Endometrium (tissue), 2 donors: ENCODE data around the gene NDUFC1.
A peak's percentile ranks its signal among the peaks of the same experiment; 100 is the strongest.
"Not testable (repeated sequence)": the region's sequence is repeated elsewhere in the genome, so short reads cannot be mapped to it uniquely, and the experiment has no call there.

ENCODE experiments used
- FAIRE-seq: peaks from 2 replicates; lab custom pipeline; 2012; peaks lifted over from hg19 to GRCh38; lab: Jason Lieb, UNC
- donor health status: control.
- donor health status: control.

Gene NDUFC1

DNA sequence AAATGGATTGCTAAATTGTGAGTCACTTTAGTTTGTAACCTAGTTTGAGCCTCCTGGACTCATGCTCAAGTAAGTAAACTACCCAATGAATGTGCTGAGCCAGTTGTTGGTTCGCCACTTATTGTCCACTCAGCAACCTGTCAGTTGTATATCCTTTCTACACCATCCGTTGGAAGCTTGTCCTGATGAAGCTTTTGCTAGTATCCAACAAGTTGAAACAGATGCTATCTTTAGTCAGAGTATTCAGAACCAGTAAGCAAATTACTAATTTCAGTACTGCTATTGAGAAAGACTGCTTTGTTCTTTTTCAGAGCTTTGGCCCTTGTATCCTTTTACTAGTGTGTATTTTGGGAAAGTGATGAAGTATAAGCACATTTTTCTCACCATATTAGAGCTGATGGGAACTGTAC, 5.3 kb downstream of the NDUFC1 start:
- FAIRE-seq, result no peak

DNA sequence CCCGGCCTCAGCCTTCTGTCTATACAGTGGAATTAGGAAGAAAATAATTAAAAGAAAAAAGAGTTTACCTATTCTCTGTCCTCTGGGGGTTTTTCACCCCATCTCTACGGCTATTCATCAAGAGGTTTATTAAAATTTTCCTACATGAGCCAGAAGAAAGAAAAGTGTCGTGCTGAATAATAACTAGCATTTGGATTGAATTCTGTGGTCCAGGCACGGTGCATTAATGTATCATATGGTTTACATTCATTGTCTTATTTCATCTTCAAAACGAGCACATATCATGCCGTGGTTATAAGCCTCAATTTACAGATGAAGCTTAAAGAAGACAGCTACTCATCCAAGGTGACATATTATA, 6.4 kb downstream of the NDUFC1 start:
- FAIRE-seq, result no peak

DNA sequence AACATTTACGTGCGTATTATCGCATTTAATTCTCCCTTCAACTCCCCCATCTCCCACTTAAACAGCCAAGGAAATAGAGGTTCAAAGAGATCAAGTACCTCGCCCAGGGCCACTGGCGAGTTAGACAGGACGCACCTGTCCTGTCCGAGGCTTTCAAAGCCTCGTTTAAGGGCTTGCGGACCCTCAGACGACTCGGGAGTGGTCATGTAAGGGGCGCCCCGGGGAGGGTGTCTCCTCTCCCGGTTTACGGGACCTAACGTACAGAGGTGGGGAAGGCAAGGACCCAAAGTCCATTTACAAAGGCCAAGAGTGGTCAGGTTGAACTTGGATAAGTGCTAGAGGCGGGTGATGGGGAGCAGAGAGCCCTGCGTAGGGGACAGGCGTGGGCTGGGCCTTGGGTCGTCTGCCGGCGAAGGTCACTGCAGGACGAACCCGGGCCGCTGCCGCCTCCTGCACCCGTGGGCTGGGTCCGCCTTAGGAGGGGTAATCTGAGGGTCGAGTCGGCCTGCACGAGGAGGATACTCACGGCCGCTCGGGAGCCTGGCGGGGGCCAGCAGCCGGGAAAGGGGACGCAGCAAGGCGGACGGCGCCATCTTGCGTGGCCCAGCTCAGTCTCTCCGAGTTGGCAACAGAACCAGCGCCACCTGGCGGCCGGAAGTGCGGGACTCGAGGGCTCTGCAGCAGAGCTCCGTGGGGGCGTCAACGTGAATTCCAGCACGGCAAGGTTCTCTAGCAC, 6.9 kb downstream of the NDUFC1 start:
- FAIRE-seq, result peak; percentile 73

DNA sequence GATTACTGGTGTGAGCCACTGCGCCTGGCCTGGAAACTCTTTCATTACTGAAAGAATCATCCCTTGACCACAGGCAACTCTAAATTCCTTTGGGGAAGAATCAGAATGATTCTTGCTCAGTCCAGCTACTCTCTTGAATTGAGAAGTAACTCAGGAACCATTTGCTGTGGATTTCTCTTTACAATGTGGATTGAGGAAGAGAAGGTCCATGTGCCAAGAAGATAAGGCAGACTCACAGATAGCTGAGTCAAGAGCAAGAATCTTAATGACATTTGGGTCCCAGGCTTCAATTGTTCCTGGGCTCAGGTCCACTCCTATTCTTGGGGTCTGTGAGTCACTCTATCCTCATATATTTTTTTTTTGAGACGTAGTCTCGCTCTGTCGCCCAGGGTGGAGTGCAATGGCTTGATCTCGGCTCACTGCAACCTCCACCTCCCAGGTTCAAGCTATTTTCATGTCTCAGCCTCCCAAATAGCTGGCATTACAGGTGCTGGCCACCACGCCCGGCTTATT, 16.0 kb downstream of the NDUFC1 start:
- no peak for FAIRE-seq

DNA sequence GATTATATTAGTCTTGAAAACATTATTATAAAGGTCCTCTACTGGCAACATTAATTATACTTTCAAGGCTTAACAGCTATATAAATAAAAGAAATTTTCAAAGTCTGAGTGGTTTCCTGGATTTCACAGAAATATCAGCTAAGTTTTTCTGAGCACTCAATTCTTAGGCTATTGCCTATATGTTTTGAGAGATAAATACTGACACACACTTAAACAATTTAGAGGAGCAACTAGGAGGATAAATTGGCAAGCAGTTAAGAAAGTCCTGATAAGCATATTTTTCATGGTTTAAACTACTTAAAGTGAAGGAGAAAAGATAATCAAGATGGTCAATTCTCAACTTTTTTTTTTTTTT, 19.6 kb downstream of the NDUFC1 start:
- FAIRE-seq, result no peak

DNA sequence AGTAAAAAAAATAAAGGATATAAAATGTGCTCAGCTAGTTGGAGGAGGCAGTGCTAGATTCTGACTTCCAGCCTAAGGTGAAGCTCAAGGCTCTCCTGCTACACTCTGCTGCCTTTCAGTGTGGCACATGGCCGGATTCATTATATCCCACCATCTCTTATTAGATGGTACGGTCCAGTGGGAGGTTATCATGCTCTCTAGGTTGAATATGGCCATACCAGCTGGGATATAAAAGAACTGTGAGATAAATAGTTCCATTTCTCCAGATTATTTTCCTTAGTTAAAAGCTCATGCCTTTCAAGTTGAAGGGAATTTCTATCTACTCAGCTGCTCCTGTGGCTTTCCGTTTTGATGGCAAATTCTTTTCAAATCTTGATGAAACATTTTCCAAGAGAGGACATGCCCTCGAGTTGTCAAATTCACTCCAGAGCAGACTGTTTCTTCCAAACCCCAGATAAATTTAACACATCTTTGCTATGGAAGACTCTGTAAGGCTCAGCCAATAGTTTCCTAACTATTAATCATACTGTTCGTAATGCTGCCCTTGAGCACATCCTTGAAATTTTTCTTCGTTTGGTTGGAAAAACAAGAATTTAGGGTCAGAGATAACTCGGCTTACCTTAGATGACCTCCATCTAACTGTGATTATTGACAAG, 20.1 kb downstream of the NDUFC1 start:
- FAIRE-seq, result no peak

DNA sequence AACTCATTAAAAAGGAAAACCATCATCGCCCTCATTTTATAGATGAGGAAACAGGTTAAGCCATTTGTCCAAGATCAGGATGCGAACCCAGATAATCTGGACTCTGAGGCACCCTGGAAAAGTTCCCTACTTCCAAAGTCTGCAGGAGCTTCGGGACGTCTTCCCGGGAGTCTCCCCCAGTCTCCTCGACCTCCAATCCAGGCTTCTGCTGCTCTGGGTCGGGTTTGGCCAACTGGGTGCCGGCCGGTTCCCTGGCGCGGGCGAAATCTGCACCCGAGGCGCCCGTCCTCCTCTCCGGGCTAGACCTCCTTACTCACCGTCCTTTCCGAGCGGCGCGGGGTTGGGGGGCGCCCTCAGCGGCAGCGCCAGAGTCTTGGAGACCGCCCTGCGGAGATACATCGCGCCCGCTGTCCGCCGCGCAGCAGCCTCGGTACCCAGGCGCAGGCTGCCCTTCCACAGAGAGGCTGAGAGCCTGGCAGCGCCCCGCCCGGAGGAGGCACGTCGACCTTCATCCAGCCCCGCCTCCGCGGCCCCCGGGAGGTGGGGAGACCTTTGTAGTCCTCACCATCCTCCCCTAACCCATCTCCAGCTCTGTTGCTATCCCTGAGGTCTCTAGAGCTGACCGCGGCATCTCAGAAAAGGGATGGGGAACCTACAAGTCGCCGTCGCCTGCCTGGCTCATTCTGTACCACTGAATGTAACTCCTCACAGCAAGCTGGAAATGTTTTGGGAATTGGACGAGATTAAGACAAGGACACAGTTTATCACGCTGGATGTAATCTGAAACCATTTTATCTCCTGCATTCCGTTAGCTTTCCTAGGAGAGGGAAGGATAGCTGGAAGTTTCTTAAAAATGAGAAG, 22.3 kb downstream of the NDUFC1 start, which contains the start of gene MGARP:
TSS of gene MGARP (minus strand) at position 466 of the 861 bp plus-strand sequence. CDS start at position 399, 67 bp downstream.
- no peak for FAIRE-seq

DNA sequence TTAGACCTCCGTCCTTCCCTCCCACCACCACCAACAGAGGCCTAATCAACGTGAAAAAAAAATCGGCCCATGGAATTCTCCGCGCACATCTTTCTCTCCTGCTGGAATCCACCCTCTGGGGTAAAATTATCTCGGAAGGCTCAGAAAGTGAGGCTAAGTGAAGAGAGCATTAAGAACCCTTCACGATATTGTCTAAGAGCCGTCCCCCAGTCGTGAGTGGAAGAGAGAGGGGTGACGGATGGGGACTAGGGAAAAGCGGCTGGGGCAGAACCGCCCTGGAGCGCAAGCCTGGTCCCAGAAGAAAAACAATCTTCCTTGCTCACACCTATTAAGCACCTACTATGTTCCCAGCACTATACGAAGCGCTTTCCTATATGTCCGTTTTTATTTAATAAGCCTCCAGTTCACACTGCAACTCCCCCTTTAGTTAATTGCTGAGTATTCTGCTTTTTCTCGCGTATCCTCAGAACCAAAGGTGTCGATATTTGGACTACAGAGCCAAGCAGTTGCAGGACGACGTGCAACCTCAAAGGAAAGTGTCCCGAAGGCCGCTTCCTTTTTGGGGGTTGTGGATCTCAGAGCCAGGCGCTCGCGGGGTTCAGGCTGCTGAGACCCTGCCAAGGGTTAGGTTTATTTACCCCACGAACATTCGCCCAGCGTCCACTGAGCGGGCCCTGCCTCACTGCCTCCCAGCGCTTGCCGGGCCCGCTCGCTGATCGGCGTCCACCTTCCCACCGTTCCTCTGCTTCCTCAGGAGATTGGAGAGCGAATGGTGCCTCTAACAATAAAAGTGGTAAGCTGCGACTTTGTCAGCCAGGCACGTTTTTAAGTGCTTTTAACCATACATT, 23.1 kb downstream of the NDUFC1 start:
- FAIRE-seq, result no peak

DNA sequence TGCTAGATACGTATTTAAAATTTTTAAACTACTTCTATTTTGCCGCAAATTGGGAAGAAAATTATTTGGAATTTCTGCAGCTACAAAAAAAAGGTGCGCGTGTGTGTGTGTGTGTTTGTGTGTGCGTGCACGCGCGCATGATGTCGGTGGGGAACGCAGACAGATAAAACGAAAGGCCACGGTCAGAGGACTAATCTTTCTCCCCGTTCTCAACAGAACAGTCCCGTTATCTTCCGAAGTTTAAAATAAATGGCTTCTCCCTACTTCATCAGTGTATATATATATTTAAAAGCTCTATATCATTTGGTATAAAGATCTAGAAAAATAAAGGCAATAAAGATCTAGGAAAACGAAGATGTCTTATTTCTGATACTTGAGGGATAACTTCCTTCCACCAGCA, 23.8 kb downstream of the NDUFC1 start:
- no peak for FAIRE-seq

DNA sequence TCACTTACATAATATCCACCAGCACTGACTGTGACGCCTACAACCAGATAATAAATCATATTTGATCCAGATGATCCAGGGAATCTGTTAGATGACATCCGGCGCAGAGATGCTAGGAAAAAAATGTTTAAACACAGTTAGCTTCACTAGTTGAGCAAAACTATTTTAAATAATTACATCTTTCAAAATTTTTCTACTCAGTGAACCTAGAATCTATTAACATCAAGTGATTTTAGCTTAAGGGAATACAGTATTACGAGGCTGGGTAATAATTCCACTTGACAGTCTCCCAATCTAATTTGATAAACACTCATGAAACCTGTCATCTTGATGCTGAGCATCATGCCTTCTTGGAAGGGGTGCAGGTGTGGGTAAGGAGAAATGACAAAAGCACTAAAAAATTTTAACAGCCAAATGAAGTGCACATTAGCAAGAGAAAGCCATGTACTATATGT, 27.0 kb downstream of the NDUFC1 start:
- FAIRE-seq, result no peak

DNA sequence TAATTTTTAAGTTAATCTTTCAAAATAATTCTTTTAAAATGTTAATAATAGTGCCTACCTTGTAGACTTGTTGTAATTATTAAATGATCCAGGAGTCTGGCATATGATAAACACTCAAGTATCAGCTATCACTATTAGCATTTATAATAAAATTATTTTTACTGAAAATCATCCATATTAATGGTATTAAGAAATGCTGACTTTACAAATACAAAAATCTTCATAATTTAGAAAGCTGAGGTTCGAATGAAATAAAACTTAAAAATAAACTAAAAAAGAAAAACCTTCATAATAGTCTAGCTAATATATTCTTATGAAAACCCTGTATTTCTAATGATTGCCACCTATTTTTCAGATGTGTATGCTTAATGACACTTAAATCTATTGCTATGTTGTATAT, 27.5 kb downstream of the NDUFC1 start:
- no peak for FAIRE-seq

DNA sequence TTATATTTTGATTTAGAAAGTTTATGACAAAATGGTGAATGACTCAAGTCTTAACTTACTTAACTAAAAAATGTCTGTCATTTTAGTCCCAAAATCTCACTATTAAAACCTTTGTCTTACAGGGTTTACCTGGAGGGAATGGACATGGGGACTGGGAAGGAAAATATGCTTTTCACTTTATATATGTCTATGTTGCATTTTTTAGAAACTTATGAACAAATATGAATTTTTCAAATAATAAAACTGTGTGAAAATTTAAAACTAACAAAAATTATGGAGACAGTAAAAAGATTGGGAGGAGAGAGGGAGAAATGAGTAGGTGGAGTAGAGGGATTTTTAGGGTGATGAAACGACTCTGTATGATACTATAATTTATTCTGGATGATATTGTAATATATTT, 28.4 kb downstream of the NDUFC1 start:
- no peak for FAIRE-seq

DNA sequence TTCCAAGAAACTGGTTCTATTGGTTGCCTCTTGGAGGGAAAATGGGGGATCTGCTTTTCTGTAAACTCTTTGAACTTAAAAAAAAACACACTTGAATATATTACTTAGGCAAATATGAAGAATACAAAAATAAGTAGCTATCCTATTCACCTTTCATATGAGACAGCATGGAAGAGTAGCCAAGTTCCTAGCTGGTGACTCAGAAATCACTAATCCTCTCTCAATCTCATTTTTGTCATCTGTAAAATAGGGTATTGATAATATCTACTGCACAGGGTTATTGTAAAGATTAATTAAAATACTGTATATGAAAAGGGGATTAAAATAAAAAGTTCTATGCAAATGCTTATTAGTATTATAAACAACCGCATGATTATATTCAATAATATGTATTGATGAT, 35.0 kb downstream of the NDUFC1 start:
- FAIRE-seq, result no peak

DNA sequence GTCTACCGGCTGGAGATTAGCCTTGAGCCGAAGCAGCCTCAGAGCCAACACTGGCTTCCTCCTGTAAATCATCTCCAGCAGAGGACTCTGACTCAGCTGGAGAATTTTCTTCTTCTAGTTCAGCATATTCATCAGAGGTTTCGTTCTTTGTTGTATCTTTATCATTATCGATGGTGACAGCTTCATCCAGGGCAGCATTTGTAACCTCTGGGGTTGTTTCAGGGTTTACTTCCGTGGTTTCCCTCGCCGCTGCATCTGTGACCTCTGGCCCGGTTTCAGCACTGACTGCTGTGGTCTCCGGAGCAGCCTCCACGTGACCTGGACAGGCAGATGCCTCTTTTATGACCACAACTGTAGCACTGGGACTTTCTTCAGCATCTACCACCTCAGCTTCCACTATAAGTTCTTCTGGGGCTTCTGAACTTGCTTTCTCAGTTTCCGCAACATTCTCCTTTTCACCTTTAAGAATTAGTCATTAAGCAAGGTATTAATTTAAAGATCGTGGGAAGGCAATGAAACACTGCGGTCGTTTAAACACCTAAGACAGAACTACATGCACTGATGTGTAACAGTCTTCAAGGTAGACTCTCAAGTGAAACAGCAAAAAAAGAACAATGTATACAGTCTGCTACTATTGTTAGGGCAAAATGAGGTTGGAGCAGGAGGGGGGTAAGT, 35.6 kb downstream of the NDUFC1 start:
- peak; percentile 26 for FAIRE-seq

DNA sequence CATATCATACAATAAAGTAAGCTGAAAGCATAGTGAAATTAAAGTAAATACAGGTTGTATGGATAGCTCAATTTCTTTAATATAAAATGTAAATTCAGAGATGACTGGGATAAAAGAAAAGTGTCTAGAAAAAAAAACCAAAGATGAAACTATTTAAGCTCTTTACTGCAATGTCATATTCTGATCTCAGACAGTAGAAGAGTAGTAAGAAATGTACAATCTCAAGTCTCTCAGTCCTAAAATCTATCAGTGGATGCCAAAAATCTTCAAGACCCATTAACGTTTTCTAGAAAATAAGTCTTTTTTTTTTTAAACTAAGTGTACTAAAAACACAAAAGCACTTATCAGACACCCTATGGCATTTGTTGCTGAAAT, 36.1 kb downstream of the NDUFC1 start:
- no peak for FAIRE-seq

DNA sequence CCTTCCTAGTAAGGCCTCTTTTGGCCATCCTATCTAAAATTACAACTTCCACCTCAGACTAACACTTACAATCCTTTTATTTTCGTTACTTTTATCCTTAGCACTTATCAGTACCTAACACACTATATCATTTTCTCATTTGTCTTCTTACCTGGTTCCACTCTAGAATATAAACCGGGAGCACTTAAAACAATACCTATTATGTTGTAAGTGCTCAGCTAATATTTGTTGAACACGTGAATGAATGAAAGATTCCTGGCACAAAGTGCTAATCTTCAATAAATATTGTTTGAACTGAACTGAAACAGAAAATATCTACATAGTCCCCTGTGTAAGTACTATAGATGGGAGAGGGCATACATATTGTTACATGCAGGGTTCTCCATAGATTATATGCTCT, 36.6 kb downstream of the NDUFC1 start:
- FAIRE-seq, result no peak

DNA sequence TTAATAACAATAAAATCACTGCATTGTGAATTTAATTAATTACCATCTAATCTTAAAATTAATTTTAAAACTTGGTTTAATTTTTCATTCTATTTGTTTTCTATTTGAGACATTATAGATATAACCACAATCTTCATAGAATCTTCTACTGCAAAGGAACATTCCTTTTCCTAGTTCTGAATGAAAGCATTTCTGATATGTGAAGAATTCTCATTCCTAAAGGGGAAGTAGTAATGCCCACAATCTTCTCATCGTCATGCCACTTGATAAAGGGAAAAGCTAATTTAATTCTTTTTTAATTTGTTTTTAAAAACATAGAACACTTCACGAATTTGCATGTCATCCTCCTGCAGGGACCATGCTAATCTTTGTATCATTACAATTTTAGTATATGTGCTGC, 45.9 kb downstream of the NDUFC1 start:
- FAIRE-seq, result peak; percentile 18

DNA sequence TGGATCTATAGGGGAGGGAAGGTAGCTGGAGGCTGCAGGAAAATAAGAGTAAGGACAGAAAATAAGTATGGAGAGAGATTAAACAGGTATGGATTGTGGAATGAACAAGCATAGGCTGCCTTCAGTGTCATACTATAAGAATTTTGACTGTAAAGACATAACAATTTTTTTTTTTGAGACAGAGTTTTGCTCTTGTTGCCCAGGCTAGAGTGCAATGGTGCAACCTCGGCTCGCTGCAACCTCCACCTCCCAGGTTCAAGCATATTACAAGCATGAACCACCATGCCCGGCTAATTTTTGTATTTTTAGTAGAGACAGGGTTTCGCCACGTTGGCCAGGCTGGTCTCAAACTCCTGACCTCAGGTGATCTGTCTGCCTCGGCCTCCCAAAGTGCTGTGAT, 46.7 kb downstream of the NDUFC1 start:
- FAIRE-seq, result not testable (repeated sequence)

DNA sequence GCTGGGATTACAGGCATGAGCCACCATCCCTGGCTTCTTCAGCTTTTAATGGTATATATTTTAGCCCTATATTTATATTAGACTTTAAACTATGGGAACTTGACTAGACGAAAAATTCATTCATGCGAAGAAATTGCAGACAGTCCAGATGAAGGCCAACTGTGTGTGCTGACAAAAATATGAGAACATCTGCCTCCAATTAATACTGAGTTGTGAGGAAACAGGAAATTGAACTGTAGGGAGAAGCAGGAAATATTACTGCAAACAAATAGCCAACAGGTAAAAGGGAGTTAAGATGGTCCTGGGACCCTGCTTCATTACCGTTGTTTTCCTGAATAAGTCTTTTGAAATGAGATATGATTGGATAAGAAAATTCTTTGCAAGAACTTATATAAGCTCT, 48.6 kb downstream of the NDUFC1 start:
- FAIRE-seq, result no peak

DNA sequence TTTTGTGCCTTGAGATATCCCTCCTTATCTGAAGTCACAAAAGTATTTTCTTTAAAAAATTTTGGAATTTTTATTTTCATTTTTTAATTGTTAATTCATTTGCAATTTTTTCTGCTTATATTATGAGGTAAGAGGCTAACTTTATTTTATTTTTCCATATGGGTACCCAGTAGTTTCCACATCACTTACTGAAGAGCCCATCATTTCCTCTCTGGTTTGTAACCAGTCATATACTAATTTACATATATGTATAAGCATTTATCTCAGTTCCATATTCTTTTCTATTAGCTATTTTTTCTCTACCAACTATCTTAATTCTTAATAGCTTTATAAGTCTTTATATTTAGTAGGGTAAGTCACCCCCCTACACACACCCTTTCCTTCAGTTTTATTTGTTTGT, 49.2 kb downstream of the NDUFC1 start:
- no peak for FAIRE-seq

DNA sequence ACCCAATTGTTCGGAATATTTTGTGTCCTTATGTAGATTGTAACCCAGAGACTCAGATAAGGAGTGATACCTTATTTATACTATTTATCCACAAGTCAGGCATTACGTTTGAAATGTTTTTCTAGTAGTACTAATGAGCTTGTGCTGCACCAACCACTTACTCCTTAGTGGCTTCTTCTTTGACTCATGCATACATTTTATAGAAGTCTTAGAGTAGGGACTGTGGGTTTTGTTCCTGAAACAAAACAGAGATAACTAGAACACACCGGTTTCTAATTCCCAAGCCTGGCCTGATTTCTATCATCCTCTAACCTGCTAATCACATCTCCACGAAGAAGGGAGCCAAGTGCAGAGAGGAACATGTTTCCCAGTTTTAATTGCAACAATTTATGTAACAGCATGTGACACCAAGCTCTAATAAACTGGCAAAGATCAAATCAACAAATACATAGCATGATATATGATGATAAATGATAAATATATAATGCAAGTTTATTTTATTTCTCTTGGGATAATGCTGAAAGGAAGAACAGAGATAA, 54.5 kb downstream of the NDUFC1 start:
- no peak for FAIRE-seq
